ENCODE results near the gene GIMAP5.
"Not testable (repeated sequence)": the region's sequence is repeated elsewhere in the genome, so short reads cannot be mapped to it uniquely, and the experiment has no call there.

GIMAP5 gene

GRCh38 chr7:150774131-150774530, 36.9 kb downstream of the GIMAP5 start:
- DNase-seq (ENCODE audit: low spot score): not testable (repeated sequence)

GRCh38 chr7:150778014-150778737, 41.0 kb downstream of the GIMAP5 start:
- no peak for DNase-seq (ENCODE audit: low spot score)

- DNase-seq (ENCODE audit: low spot score): peak; percentile 45
Measured at GRCh38 chr7:150778738-150779301, 41.6 kb downstream of the GIMAP5 start.

- DNase-seq (ENCODE audit: low spot score): no peak
Measured at GRCh38 chr7:150780292-150780691, 43.1 kb downstream of the GIMAP5 start.

GRCh38 chr7:150781103-150781502, 43.9 kb downstream of the GIMAP5 start:
- DNase-seq (ENCODE audit: low spot score): no peak

GRCh38 chr7:150781961-150782360, 44.7 kb downstream of the GIMAP5 start:
- no peak for DNase-seq (ENCODE audit: low spot score)

GRCh38 chr7:150784120-150784736, 47.0 kb downstream of the GIMAP5 start:
- DNase-seq (ENCODE audit: low spot score): no peak

GRCh38 chr7:150784954-150785353, 47.7 kb downstream of the GIMAP5 start:
- DNase-seq (ENCODE audit: low spot score): no peak

GRCh38 chr7:150787321-150788281, 50.4 kb downstream of the GIMAP5 start:
- DNase-seq (ENCODE audit: low spot score): no peak

GRCh38 chr7:150788474-150789269, 51.5 kb downstream of the GIMAP5 start:
- no peak for DNase-seq (ENCODE audit: low spot score)

GRCh38 chr7:150790416-150791075, 53.3 kb downstream of the GIMAP5 start:
- DNase-seq (ENCODE audit: low spot score): no peak

GRCh38 chr7:150791304-150791703, 54.1 kb downstream of the GIMAP5 start:
- DNase-seq (ENCODE audit: low spot score): no peak

GRCh38 chr7:150791746-150792452, 54.7 kb downstream of the GIMAP5 start:
- no peak for DNase-seq (ENCODE audit: low spot score)
